ENCODE data around the gene ADAM23.

ADAM23 gene

GRCh38 chr2:206481056-206481455 lies 37.7 kb downstream of the ADAM23 start:
- no peak for TF ChIP-seq CTCF (IDR thresholded peaks at IDR 0.05; ENCODE audit: borderline replicate concordance, control extremely low read depth, extremely low read depth, insufficient read depth, missing control alignments)
- DNase-seq (ENCODE audit: low spot score), result no peak
- in situ Hi-C loops (cut with MboI; ENCODE audit: low sequenced_read_pairs, unreplicated experiment), result no loop called here

GRCh38 chr2:206482123-206482522 lies 38.8 kb downstream of the ADAM23 start:
- TF ChIP-seq CTCF (IDR thresholded peaks at IDR 0.05; ENCODE audit: borderline replicate concordance, control extremely low read depth, extremely low read depth, insufficient read depth, missing control alignments), result no peak
- in situ Hi-C loops (cut with MboI; ENCODE audit: low sequenced_read_pairs, unreplicated experiment), result no loop called here
- no peak for DNase-seq (ENCODE audit: low spot score)

- no peak for DNase-seq (ENCODE audit: low spot score)
- no peak for TF ChIP-seq CTCF (IDR thresholded peaks at IDR 0.05; ENCODE audit: borderline replicate concordance, control extremely low read depth, extremely low read depth, insufficient read depth, missing control alignments)
Observed at GRCh38 chr2:206482633-206483032, 39.3 kb downstream of the ADAM23 start.

GRCh38 chr2:206488053-206488452 lies 44.7 kb downstream of the ADAM23 start:
- in situ Hi-C loops (cut with MboI; ENCODE audit: low sequenced_read_pairs, unreplicated experiment), result no loop called here
- DNase-seq (ENCODE audit: low spot score), result no peak
- TF ChIP-seq CTCF (IDR thresholded peaks at IDR 0.05; ENCODE audit: borderline replicate concordance, control extremely low read depth, extremely low read depth, insufficient read depth, missing control alignments), result no peak

More at GRCh38 chr2:206482633-206483032, 39.3 kb downstream of the ADAM23 start:
- in situ Hi-C loops (cut with MboI; ENCODE audit: low sequenced_read_pairs, unreplicated experiment), result no loop called here

GRCh38 chr2:206488623-206489022 lies 45.3 kb downstream of the ADAM23 start:
- DNase-seq (ENCODE audit: low spot score), result no peak
- no peak for TF ChIP-seq CTCF (IDR thresholded peaks at IDR 0.05; ENCODE audit: borderline replicate concordance, control extremely low read depth, extremely low read depth, insufficient read depth, missing control alignments)
- in situ Hi-C loops (cut with MboI; ENCODE audit: low sequenced_read_pairs, unreplicated experiment), result no loop called here

GRCh38 chr2:206494061-206494460 lies 50.7 kb downstream of the ADAM23 start:
- in situ Hi-C loops (cut with MboI; ENCODE audit: low sequenced_read_pairs, unreplicated experiment), result no loop called here
- no peak for TF ChIP-seq CTCF (IDR thresholded peaks at IDR 0.05; ENCODE audit: borderline replicate concordance, control extremely low read depth, extremely low read depth, insufficient read depth, missing control alignments)

GRCh38 chr2:206502729-206503128 lies 59.4 kb downstream of the ADAM23 start:
- no peak for DNase-seq (ENCODE audit: low spot score)
- TF ChIP-seq CTCF (IDR thresholded peaks at IDR 0.05; ENCODE audit: borderline replicate concordance, control extremely low read depth, extremely low read depth, insufficient read depth, missing control alignments), result no peak
- in situ Hi-C loops (cut with MboI; ENCODE audit: low sequenced_read_pairs, unreplicated experiment), result no loop called here

More at GRCh38 chr2:206494061-206494460, 50.7 kb downstream of the ADAM23 start:
- no peak for DNase-seq (ENCODE audit: low spot score)
